IPS DF 4.7 (cell line): ENCODE data around the gene DNAI2.
"Not testable (repeated sequence)": the region's sequence is repeated elsewhere in the genome, so short reads cannot be mapped to it uniquely, and the experiment has no call there.

ENCODE experiments used
- DNase-seq: peaks from one replicate; pipeline ENCODE4 v3.0.0-alpha.2; 2013; ENCODE audit warnings: low spot score; ENCODE audit errors: extremely low read depth

DNAI2 gene

DNA sequence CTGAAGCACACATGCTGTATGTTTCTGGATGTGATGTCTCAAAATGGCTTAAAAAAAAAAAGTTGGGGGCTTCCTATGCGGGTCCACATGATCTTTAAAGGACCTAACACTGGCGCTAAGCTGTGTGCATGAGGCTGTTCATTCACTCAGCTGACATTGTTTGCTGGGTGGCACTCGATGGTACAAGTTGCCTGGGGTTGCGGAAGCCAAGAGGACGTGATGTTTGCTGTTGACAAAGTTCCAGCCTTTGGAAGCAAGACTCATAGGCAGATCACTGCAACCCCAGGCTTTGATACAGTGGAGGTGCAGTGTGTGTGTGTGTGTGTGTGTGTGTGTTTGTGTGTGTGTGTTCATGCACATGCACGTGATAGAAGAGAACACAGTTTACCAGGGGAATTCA, 29.5 kb upstream of the DNAI2 start:
- DNase-seq, result no peak

- no peak for DNase-seq
Measured at GRCh38 chr17:74245145-74245831, 28.7 kb upstream of the DNAI2 start.

DNA sequence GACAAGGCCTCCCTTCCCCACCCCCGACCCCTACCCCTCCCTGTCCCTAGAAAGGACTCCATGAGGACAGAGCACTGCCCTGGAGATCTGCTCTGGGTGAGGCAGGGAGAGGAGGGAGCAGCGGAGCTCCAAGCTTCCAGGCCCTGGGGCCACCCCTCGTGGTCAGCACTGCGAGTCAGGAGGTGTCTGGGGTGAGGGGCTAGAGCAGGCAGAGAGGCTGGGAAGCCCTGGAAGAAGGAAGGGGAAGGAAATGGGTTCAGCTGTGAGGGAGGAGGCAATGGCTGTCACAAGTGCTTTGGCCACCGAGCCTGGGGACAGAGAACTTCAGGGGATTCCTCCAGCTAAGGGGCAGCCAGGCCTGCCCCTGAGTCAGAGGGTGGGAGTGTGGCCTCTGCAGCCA, 28.2 kb upstream of the DNAI2 start:
- DNase-seq, result no peak

- DNase-seq, result no peak
Measured at GRCh38 chr17:74249590-74250270, 24.3 kb upstream of the DNAI2 start.

DNA sequence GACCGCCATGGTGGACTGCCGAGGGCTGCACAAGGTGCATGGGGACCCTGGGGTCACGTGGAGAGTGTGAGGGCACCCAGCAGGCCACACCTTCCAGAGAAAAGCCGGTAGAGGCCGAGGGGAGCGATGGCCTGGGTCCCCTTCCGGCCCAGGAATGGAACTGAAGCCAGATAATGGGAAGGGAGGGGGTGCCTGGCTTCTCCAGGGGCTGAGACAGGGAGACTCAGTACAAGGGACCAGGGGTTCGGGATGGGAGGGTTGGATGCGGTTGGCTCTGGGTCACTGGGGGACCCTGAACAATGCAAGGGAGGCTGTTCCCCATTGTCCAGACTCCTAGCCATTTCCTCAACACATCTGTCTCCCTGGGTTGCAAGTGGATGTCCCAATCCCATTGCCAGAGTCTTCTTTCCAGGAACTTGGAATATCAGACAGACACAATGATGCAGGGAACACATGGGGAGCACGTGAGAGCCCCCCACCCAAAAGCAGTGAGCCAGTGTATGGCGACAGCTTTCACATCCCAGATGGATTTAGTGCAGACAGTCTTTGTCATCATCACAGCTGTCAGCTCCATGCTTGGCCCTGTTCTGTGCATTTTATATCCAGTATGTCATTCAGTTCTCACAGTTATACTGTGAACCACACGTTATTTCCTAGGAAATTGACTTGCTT, 23.6 kb upstream of the DNAI2 start:
- DNase-seq, result no peak

DNA sequence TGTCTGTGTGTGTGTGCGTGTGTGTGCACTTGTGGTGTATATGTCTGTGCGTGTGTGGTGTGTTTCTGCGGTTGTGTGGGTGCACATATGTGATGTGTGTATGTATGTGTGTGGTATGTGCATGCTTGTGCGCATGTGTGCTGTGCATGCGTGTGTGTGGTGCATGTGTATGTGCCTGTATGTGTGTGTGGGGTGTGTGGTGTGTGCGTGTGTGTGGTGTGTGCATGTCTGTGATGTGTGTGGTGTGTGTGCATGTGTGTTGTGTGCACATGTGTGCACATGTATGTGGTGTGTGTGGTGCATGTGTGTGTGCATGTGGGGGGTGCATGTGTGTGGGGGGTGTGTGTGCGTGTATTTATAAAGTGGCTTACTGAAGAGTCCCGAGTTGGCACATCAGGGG, 23.0 kb upstream of the DNAI2 start:
- DNase-seq, result no peak

- DNase-seq, result no peak
Measured at GRCh38 chr17:74251569-74251968, 22.5 kb upstream of the DNAI2 start.

- no peak for DNase-seq
Measured at GRCh38 chr17:74252211-74252610, 21.8 kb upstream of the DNAI2 start.

GRCh38 chr17:74253036-74253435, 21.0 kb upstream of the DNAI2 start:
- no peak for DNase-seq

GRCh38 chr17:74257311-74257710, 16.7 kb upstream of the DNAI2 start:
- DNase-seq, result no peak

- no peak for DNase-seq
Measured at GRCh38 chr17:74259667-74260524, 14.1 kb upstream of the DNAI2 start.

- no peak for DNase-seq
Measured at GRCh38 chr17:74260525-74260850, 13.5 kb upstream of the DNAI2 start.

GRCh38 chr17:74262601-74263000, 11.4 kb upstream of the DNAI2 start:
- no peak for DNase-seq

DNA sequence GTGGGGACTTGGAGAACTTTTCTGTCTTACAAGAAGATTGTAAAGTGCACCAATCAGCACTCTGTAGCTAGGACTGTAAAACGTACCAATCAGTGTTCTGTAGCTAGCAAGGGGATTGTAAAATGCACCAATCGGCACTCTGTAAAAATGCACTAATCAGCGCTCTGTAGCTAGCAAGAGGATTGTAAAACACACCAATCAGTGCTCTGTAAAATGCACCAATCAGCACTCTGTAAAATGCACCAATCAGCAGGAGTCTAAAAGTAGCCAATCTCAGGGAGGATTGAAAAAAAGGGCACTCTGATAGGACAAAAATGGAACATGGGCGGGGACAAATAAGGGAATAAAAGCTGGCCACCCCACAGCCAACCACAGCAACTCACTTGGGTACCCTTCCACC, 7.0 kb upstream of the DNAI2 start:
- DNase-seq, result not testable (repeated sequence)

- no peak for DNase-seq
Measured at GRCh38 chr17:74267579-74267978, 6.5 kb upstream of the DNAI2 start.

DNA sequence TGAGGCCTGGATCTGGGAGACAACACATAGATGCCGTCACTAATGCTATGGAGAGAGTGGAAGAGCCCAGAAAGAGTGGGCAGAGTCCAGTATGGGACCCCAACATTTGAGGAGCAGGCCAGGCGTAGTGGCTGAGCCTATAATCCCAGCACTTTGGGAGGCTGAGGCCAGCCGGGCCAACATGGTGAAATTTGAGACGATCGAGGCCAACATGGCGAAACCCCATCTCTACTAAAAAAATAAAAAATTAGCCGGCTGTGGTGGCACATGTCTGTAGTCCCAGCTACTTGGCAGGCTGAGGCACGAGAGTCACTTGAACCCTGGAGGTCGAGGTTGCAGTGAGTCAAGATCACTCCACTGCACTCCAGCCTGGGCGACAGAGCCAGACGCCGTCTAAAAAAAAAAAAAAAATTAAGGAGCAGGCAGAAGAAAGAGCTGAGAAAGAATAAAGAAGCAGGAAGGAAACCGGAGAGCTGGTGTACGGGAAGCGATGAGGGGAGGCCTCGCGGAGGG, 6.0 kb upstream of the DNAI2 start:
- no peak for DNase-seq

DNA sequence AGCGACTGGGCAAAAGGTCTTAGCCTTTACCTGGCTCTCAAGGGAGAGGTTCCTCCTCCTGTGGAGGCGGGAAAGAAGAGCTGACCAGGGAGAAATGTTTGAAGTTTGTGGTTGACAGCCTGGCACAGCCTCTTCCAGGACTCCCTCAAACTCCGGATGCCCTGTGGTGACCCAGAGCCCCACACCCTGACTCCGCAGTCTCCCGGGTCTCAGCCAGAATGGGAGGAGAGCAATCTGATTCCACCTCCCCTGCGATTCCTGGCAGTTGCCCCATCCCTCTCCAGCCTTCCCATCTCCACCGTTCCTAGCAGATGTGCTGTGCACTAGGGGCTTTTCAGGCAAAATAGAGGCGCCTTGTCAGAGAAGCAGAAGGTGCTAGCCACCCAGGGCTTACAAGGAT, 5.5 kb upstream of the DNAI2 start:
- no peak for DNase-seq

DNA sequence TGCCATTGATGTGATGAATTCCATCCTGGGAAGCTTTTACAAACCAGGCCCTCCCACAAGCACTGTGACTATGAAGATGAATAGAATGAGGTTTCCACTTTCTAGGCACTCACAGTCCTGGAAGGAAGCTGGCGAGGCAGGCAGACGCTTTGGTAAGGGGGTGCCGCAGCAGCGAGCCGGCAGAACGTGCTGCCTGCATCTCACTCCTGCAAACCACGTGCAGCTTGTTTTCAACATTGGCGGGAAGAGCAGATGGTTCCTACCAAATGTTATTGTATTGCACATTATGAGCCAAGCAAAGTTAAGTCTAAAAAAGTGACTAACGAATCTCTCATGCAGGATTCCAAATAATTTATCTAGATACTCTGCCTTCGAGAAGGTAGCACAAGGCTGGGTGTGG, 3.7 kb upstream of the DNAI2 start:
- no peak for DNase-seq

- DNase-seq, result no peak
Measured at GRCh38 chr17:74271281-74271680, 2.8 kb upstream of the DNAI2 start.

DNA sequence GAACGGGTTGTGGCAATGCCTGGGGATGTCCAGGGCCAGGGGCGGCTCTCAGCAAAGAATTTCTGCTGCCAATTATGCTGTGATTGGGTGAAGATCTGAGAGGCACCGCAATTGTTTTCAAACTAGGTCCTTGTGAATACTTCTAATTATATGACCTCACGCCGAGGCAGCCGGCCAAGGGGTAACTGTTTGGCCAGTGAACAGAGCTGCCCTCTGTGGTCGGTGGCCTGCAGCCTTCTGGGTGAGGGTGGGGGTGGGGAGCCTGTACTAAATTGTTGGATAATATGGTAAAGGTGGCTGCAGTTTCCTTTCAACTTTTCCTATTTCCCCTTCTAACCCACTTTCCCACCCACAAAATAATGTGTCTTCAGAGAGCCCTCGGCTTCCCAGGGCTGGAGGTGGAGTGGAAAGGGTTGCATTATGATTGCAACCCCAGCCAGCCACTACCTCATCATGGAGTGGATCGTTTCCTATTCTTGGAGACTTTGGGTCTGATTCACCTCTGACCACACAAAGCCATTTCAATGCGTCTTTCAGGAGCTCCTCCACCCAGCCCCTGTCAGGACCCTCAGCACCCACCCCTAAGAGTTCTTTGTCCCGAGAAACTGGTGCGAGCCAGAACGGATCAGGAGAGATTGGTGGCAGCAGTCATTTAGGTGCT, 2.0 kb upstream of the DNAI2 start:
- no peak for DNase-seq

DNA sequence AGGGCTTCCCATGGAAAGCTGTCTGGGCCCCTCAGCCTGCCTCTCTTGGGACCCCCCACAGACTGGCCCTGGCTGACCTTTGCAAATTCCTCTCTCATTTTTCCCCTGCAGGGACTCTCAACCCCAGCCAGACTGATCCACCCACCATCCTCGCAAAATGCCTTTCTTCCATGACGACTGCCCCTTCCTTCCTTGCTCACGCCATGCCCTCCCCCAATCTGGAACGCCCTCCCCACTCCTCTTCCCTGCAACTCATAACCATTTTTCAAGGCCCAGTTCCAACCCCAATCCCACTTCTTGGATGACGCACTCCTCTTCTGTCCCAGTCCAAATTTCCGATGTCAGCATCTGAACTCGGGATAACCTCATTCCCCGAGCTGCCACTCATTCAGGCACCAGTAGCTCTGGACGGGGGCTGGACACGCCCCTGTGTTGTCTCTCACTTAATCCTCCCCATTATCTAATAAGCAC, 1.3 kb upstream of the DNAI2 start:
- DNase-seq, result no peak
